ENCODE data around the gene RNFT2. TPM values are rescaled to one million over a fixed set of nuclear protein-coding genes. Genes with fewer than 3 reads are reported as not detected.

Gene RNFT2
- 1.2 to 3.3 TPM (median 2.8 TPM) in 5 replicates for total RNA-seq (2022; extraction: Qiagen RNA extraction; ENCODE audit: low read depth)

GRCh38 chr12:116737774-116738657, at the start of gene RNFT2, which contains the start of gene SPRING1:
RNFT2 (plus strand) TSS chr12:116738315; CDS start chr12:116740498, 2,183 bp downstream.
SPRING1 (minus strand) TSS chr12:116738069; CDS start chr12:116737900, 169 bp downstream.

GRCh38 chr12:116881325-116881876, 143.3 kb downstream of the RNFT2 start, which contains the start of gene HRK:
HRK (minus strand) TSS chr12:116881441; CDS start chr12:116881307, 134 bp downstream.

Other genes with a start within 250 kb of the RNFT2 start
- gene MAP1LC3B2, start 178.9 kb upstream of the RNFT2 start, total RNA-seq (2022; extraction: Qiagen RNA extraction; ENCODE audit: low read depth) = 0.91 to 1.7 TPM (median 1.1 TPM) in 5 replicates
- 16.3 to 29.2 TPM (median 22.1 TPM) in 5 replicates for gene SPRING1, start 246 bp upstream of the RNFT2 start, total RNA-seq (2022; extraction: Qiagen RNA extraction; ENCODE audit: low read depth)
- gene HRK, start 143.1 kb downstream of the RNFT2 start, total RNA-seq (2022; extraction: Qiagen RNA extraction; ENCODE audit: low read depth) = 0.80 to 1.1 TPM (median 0.94 TPM) in 5 replicates
- gene FBXW8, start 172.6 kb downstream of the RNFT2 start, total RNA-seq (2022; extraction: Qiagen RNA extraction; ENCODE audit: low read depth) = 4.7 to 7.8 TPM (median 6.8 TPM) in 5 replicates